ENCODE measurements around the gene EXOC4.

The EXOC4 gene

GRCh38 chr7:133681529-133681928 is 428.7 kb downstream of the EXOC4 start:
- no peak overlapping the region for H3K4me3 ChIP-seq (replicated peaks in 1 of 2; ENCODE audit: low read depth in 2 of 2, low read length in 2 of 2)
- no peak for TF ChIP-seq CTCF (IDR thresholded peaks at IDR 0.05; ENCODE audit: low read depth, low read length)
- no peak for DNase-seq (ENCODE audit: low read depth in 2 of 2)

- TF ChIP-seq CTCF (IDR thresholded peaks at IDR 0.05; ENCODE audit: low read depth, low read length), result no peak
- DNase-seq (ENCODE audit: low read depth in 2 of 2), result no peak
- H3K4me3 ChIP-seq (replicated peaks in 1 of 2; ENCODE audit: low read depth in 2 of 2, low read length in 2 of 2), result no peak overlapping the region
Observed at GRCh38 chr7:133682364-133683181, 429.7 kb downstream of the EXOC4 start.

GRCh38 chr7:133683182-133683454 is 430.2 kb downstream of the EXOC4 start:
- TF ChIP-seq CTCF (IDR thresholded peaks at IDR 0.05; ENCODE audit: low read depth, low read length), result no peak
- no peak overlapping the region for H3K4me3 ChIP-seq (replicated peaks in 1 of 2; ENCODE audit: low read depth in 2 of 2, low read length in 2 of 2)
- DNase-seq (ENCODE audit: low read depth in 2 of 2), result no peak

- peak; percentile 48 to 85 for DNase-seq (ENCODE audit: low read depth in 2 of 2)
- H3K4me3 ChIP-seq (replicated peaks in 1 of 2; ENCODE audit: low read depth in 2 of 2, low read length in 2 of 2), result no peak overlapping the region
- no peak for TF ChIP-seq CTCF (IDR thresholded peaks at IDR 0.05; ENCODE audit: low read depth, low read length)
Observed at GRCh38 chr7:133688483-133689239, 435.8 kb downstream of the EXOC4 start.

- DNase-seq (ENCODE audit: low read depth in 2 of 2), result no peak
- TF ChIP-seq CTCF (IDR thresholded peaks at IDR 0.05; ENCODE audit: low read depth, low read length), result no peak
- H3K4me3 ChIP-seq (replicated peaks in 1 of 2; ENCODE audit: low read depth in 2 of 2, low read length in 2 of 2), result no peak overlapping the region
Observed at GRCh38 chr7:133690740-133691139, 437.9 kb downstream of the EXOC4 start.

GRCh38 chr7:133691727-133692610 is 439.1 kb downstream of the EXOC4 start:
- DNase-seq (ENCODE audit: low read depth in 2 of 2), result peak; percentile 80 to 82
- no peak overlapping the region for H3K4me3 ChIP-seq (replicated peaks in 1 of 2; ENCODE audit: low read depth in 2 of 2, low read length in 2 of 2)
- TF ChIP-seq CTCF (IDR thresholded peaks at IDR 0.05; ENCODE audit: low read depth, low read length), result no peak

Data from cardiac fibroblast (primary cell).